ENCODE measurements around the gene ALKBH8. TPM values are rescaled to one million over a fixed set of nuclear protein-coding genes. Genes with fewer than 3 reads are reported as not detected.
"Not testable (repeated sequence)": the region's sequence is repeated elsewhere in the genome, so short reads cannot be mapped to it uniquely, and the experiment has no call there.

The ALKBH8 gene
- total and polyA plus RNA-seq, 2 of the 4 experiments (the other 2 are of a cell fraction), result 3.0 to 6.6 TPM

DNA sequence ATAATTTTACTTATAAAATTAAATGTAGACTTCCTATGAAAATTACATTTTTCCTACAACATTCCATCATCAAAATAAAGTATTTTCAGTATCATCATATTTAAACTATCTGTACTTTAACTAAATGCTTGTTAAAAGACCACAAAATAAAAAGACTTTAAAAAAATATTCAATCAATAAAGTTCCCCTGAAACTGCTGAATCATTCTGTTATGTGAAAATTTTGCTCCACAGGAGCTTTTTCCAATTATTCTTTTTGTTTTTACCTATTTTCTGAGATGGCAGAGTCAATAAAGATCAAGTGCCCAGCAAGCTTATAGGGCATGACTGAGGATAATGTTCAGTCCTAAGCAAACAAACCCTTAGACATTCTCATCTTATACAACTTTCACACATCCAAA lies 27.3 kb downstream of the ALKBH8 start:
- in situ Hi-C loops (cut with MboI; ENCODE audit: low sequenced_read_pairs) (no loop called here), intact Hi-C loops (cut with micrococcal nuclease) (no loop called here), dilution Hi-C loops (cut with HindIII; ENCODE audit: low sequenced_read_pairs, unreplicated experiment) (no loop called here)
- no peak overlapping the region for H2AK9ac ChIP-seq (replicated peaks; ENCODE audit: low read depth, low read length, poor library complexity)
- no peak overlapping the region for H3K9ac ChIP-seq (ENCODE audit: low read depth, low read length)
- ATAC-seq (ENCODE audit: low read depth) (no peak), DNase-seq (no peak)
- no peak overlapping the region for H3K14ac ChIP-seq (replicated peaks; ENCODE audit: low read depth, low read length)
- H3K27ac ChIP-seq (ENCODE audit: insufficient read depth, low read length), result no peak overlapping the region
- TF ChIP-seq MAZ (IDR thresholded peaks at IDR 0.05; ENCODE audit: borderline replicate concordance, low read depth, low read length) (no peak), NFE2L2 (IDR thresholded peaks at IDR 0.05; ENCODE audit: low read depth, low read length) (peak; percentile 61), CHD1 (IDR thresholded peaks at IDR 0.05; ENCODE audit: low read depth, low read length) (no peak), RCOR1 (IDR thresholded peaks at IDR 0.05; ENCODE audit: insufficient replicate concordance, low read length) (no peak), RAD21 (IDR thresholded peaks at IDR 0.05; ENCODE audit: low read length) (no peak)
- TF ChIP-seq, protein P1, sequence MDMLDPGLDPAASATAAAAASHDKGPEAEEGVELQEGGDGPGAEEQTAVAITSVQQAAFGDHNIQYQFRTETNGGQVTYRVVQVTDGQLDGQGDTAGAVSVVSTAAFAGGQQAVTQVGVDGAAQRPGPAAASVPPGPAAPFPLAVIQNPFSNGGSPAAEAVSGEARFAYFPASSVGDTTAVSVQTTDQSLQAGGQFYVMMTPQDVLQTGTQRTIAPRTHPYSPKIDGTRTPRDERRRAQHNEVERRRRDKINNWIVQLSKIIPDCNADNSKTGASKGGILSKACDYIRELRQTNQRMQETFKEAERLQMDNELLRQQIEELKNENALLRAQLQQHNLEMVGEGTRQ (IDR thresholded peaks at IDR 0.05; ENCODE audit: low read depth, low read length), result no peak
- TF ChIP-seq, protein P2, sequence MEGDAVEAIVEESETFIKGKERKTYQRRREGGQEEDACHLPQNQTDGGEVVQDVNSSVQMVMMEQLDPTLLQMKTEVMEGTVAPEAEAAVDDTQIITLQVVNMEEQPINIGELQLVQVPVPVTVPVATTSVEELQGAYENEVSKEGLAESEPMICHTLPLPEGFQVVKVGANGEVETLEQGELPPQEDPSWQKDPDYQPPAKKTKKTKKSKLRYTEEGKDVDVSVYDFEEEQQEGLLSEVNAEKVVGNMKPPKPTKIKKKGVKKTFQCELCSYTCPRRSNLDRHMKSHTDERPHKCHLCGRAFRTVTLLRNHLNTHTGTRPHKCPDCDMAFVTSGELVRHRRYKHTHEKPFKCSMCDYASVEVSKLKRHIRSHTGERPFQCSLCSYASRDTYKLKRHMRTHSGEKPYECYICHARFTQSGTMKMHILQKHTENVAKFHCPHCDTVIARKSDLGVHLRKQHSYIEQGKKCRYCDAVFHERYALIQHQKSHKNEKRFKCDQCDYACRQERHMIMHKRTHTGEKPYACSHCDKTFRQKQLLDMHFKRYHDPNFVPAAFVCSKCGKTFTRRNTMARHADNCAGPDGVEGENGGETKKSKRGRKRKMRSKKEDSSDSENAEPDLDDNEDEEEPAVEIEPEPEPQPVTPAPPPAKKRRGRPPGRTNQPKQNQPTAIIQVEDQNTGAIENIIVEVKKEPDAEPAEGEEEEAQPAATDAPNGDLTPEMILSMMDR (conservative IDR thresholded peaks at IDR 0.05; ENCODE audit: low read depth, low read length), result no peak
- H3K4me1 ChIP-seq (ENCODE audit: control insufficient read depth, insufficient read depth, low read length), result no peaks in the 10 kb centered on the region
- H4K20me1 ChIP-seq (ENCODE audit: insufficient read depth, low read length), result no peaks in the 10 kb centered on the region
- no peak overlapping the region for H3K4me2 ChIP-seq (ENCODE audit: low read depth, low read length)
- POLR2A ChIA-PET (ENCODE audit: unreplicated experiment), result no interaction called here
- no peak overlapping the region for H2BK15ac ChIP-seq (ENCODE audit: low read depth, low read length)
- H3K56ac ChIP-seq (ENCODE audit: extremely low read depth, insufficient read depth, low read length), result no peak overlapping the region
- H2BK20ac ChIP-seq (ENCODE audit: low read depth, low read length), result no peak overlapping the region
- H3K9me3 ChIP-seq (ENCODE audit: control insufficient read depth, insufficient read depth, low read length), result no peaks in the 10 kb centered on the region
- peaks cover 4% of the 10 kb centered on the region for H3K36me3 ChIP-seq (ENCODE audit: control insufficient read depth, insufficient read depth, low read length)
- H3K9me1 ChIP-seq (ENCODE audit: insufficient read depth, low read length), result no peaks in the 10 kb centered on the region; the same call in 1 of the 2 replicates
- H2BK120ac ChIP-seq (ENCODE audit: low read depth, low read length), result no peak overlapping the region
- H3K18ac ChIP-seq (ENCODE audit: low read depth, low read length), result no peak overlapping the region
- H3K23ac ChIP-seq (ENCODE audit: low read depth, low read length), result no peak overlapping the region
- H3K27me3 ChIP-seq (ENCODE audit: control insufficient read depth, insufficient read depth, low read length), result no peaks in the 10 kb centered on the region
- H2AFZ ChIP-seq (replicated peaks; ENCODE audit: low read length, poor library complexity), result no peak overlapping the region
- no peak overlapping the region for H4K91ac ChIP-seq (ENCODE audit: insufficient read depth, low read depth, low read length)
- no TSS peak for BruUV-seq (replicated peaks)
- H2AK5ac ChIP-seq (ENCODE audit: low read depth, low read length), result no peak overlapping the region
- no peak overlapping the region for H3K4ac ChIP-seq (ENCODE audit: low read depth, low read length)
- CTCF ChIA-PET, result no interaction called here
- no peak overlapping the region for H3K4me3 ChIP-seq (ENCODE audit: insufficient read depth, low read depth, low read length)
- H3K79me1 ChIP-seq (ENCODE audit: low read depth in 1 of 2, low read length in 2 of 2), result no peaks in the 10 kb centered on the region; a peak in 1 of 4 replicates
- no peak overlapping the region for H2BK5ac ChIP-seq (ENCODE audit: low read depth, low read length, poor library complexity, severe bottlenecking)
- H4K8ac ChIP-seq (ENCODE audit: low read depth in 2 of 2, low read length in 2 of 2), result no peak overlapping the region
- H4K5ac ChIP-seq (ENCODE audit: low read depth, low read length), result no peak overlapping the region

DNA sequence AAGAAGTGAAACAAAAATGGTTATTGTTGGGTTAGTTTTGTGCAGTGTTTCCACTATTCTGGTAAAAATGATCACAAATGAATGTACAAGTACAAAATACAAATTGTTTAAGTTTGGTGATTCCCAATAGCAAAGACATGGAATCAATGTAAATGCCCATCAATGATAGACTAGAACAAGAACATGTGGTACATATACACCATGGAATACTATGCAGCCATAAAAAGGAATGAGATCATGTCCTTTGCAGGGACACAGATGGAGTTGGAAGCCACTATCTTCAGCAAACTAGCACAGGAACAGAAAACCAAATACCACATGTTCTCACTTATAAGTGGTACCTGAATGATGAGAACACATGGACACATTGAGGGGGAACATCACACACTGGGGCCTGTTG lies 28.4 kb downstream of the ALKBH8 start:
- H3K27ac ChIP-seq (ENCODE audit: insufficient read depth, low read length); H4K8ac ChIP-seq (ENCODE audit: low read depth in 2 of 2, low read length in 2 of 2); H3K36me3 ChIP-seq (ENCODE audit: control insufficient read depth, insufficient read depth, low read length); H2AK9ac ChIP-seq (replicated peaks; ENCODE audit: low read depth, low read length, poor library complexity); H3K14ac ChIP-seq (replicated peaks; ENCODE audit: low read depth, low read length); in situ Hi-C loops (cut with MboI; ENCODE audit: low sequenced_read_pairs); DNase-seq; POLR2A ChIA-PET (ENCODE audit: unreplicated experiment); H3K4me1 ChIP-seq (ENCODE audit: control insufficient read depth, insufficient read depth, low read length); H3K56ac ChIP-seq (ENCODE audit: extremely low read depth, insufficient read depth, low read length); H3K23ac ChIP-seq (ENCODE audit: low read depth, low read length); H2AFZ ChIP-seq (replicated peaks; ENCODE audit: low read length, poor library complexity); H2BK120ac ChIP-seq (ENCODE audit: low read depth, low read length); H2AK5ac ChIP-seq (ENCODE audit: low read depth, low read length); H3K27me3 ChIP-seq (ENCODE audit: control insufficient read depth, insufficient read depth, low read length); H3K79me1 ChIP-seq (ENCODE audit: low read depth in 1 of 2, low read length in 2 of 2); H3K4me3 ChIP-seq (ENCODE audit: insufficient read depth, low read depth, low read length); H3K9me1 ChIP-seq (ENCODE audit: insufficient read depth, low read length); H2BK20ac ChIP-seq (ENCODE audit: low read depth, low read length); H3K9ac ChIP-seq (ENCODE audit: low read depth, low read length); ATAC-seq (ENCODE audit: low read depth); H3K4me2 ChIP-seq (ENCODE audit: low read depth, low read length); H3K18ac ChIP-seq (ENCODE audit: low read depth, low read length); H4K5ac ChIP-seq (ENCODE audit: low read depth, low read length); intact Hi-C loops (cut with micrococcal nuclease); H3K4ac ChIP-seq (ENCODE audit: low read depth, low read length); H4K91ac ChIP-seq (ENCODE audit: insufficient read depth, low read depth, low read length); H3K9me3 ChIP-seq (ENCODE audit: control insufficient read depth, insufficient read depth, low read length); dilution Hi-C loops (cut with HindIII; ENCODE audit: low sequenced_read_pairs, unreplicated experiment); CTCF ChIA-PET; BruUV-seq (replicated peaks); H2BK5ac ChIP-seq (ENCODE audit: low read depth, low read length, poor library complexity, severe bottlenecking); H4K20me1 ChIP-seq (ENCODE audit: insufficient read depth, low read length); H2BK15ac ChIP-seq (ENCODE audit: low read depth, low read length): not testable (repeated sequence)
